Measurements from ENCODE around the gene GRM2.
"Not testable (repeated sequence)": the region's sequence is repeated elsewhere in the genome, so short reads cannot be mapped to it uniquely, and the experiment has no call there.

The GRM2 gene

DNA sequence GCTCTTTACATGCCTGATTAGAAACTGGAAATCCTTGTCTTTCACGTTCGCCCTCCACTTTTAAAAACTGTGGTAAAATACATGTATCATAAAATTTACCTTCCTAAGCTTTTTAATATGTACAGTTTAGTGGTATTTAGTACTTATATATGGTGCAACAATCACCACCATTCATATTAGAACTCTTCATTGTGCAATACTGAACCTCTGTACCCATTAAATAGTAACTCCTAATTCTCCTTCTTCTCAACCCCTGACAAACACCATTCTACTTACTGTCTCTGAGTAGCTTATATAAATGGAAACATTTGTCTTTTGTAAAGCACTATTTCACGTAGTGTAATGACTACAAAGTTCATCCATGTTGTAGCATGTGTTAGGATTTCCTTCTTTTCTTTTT, 28.2 kb downstream of the GRM2 start:
- Histone ChIP-seq H3K9ac (ENCODE audit: low read depth, low read length) (no peak overlapping the region), H3K36me3 (ENCODE audit: insufficient read depth, low read length) (no peaks in the 10 kb centered on the region), H3K4me1 (ENCODE audit: control insufficient read depth, insufficient read depth, low read length) (no peaks in the 10 kb centered on the region), H3K4me3 (ENCODE audit: low read length) (no peak overlapping the region), H3K9me3 (replicated peaks; ENCODE audit: low read length) (no peaks in the 10 kb centered on the region), H3K27me3 (ENCODE audit: control insufficient read depth, insufficient read depth, low read length) (peaks cover 40% of the 10 kb centered on the region), H3K4me2 (ENCODE audit: low read length) (no peak overlapping the region)

GRCh38 chr3:51735950-51736349, 29.1 kb downstream of the GRM2 start:
- H3K9me3 ChIP-seq (replicated peaks; ENCODE audit: low read length): no peaks in the 10 kb centered on the region
- peaks cover 38% of the 10 kb centered on the region for H3K27me3 ChIP-seq (ENCODE audit: control insufficient read depth, insufficient read depth, low read length)
- H3K4me3 ChIP-seq (ENCODE audit: low read length): no peak overlapping the region
- H3K9ac ChIP-seq (ENCODE audit: low read depth, low read length): no peak overlapping the region
- no peaks in the 10 kb centered on the region for H3K36me3 ChIP-seq (ENCODE audit: insufficient read depth, low read length)
- H3K4me2 ChIP-seq (ENCODE audit: low read length): no peak overlapping the region
- H3K4me1 ChIP-seq (ENCODE audit: control insufficient read depth, insufficient read depth, low read length): no peaks in the 10 kb centered on the region

DNA sequence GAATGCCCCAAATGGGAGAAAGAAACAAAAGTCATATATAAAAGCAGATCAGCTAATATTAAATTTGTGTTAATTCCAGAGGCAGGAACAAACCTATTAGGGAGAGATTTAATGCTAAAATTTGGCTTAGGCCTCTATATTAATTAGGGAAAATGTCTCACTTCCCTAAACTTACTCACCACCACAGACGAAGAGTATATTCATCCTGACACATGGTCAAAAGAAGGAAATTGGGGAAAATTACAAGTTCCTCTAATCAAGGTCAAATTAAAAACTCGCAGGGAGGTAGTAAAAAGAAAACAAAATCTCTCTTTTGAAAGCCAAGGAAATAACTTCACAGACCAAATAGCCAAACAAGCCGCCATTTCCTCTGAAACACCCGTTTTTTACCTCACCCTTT, 32.2 kb downstream of the GRM2 start:
- no peaks in the 10 kb centered on the region for H3K9me3 ChIP-seq (replicated peaks; ENCODE audit: low read length)
- H3K27me3 ChIP-seq (ENCODE audit: control insufficient read depth, insufficient read depth, low read length): peaks cover 38% of the 10 kb centered on the region
- H3K4me3 ChIP-seq (ENCODE audit: low read length): no peak overlapping the region

DNA sequence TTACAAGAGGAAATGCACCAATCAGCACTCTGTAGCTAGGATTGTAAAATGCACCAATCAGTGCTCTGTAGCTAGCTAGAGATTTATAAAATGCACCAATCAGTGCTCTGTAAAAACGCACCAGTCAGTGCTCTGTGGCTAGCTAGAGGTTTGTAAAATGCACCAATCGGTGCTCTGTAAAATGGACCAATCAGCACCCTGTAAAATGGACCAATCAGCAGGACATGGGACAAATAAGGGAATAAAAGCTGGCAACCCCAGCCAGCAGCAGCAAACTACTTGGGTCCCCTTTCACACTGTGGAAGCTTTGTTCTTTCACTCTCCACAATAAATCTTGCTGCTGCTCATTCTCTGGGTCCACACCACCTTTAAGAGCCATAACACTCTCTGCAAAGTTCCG, 35.5 kb downstream of the GRM2 start:
- H3K4me2 ChIP-seq (ENCODE audit: low read length); H3K4me1 ChIP-seq (ENCODE audit: control insufficient read depth, insufficient read depth, low read length); H3K9me3 ChIP-seq (replicated peaks; ENCODE audit: low read length); H3K9ac ChIP-seq (ENCODE audit: low read depth, low read length); H3K36me3 ChIP-seq (ENCODE audit: insufficient read depth, low read length); H3K4me3 ChIP-seq (ENCODE audit: low read length): not testable (repeated sequence)
- H3K27me3 ChIP-seq (ENCODE audit: control insufficient read depth, insufficient read depth, low read length): peaks cover 23% of the 10 kb centered on the region

More for the DNA sequence above, 32.2 kb downstream of the GRM2 start:
- H3K4me2 ChIP-seq (ENCODE audit: low read length): no peak overlapping the region
- H3K4me1 ChIP-seq (ENCODE audit: control insufficient read depth, insufficient read depth, low read length): no peaks in the 10 kb centered on the region
- H3K9ac ChIP-seq (ENCODE audit: low read depth, low read length): no peak overlapping the region
- no peaks in the 10 kb centered on the region for H3K36me3 ChIP-seq (ENCODE audit: insufficient read depth, low read length)

GRCh38 chr3:51742978-51743377, 36.1 kb downstream of the GRM2 start:
- not testable (repeated sequence) for H3K9me3 ChIP-seq (replicated peaks; ENCODE audit: low read length); H3K36me3 ChIP-seq (ENCODE audit: insufficient read depth, low read length); H3K9ac ChIP-seq (ENCODE audit: low read depth, low read length); H3K4me2 ChIP-seq (ENCODE audit: low read length); H3K4me3 ChIP-seq (ENCODE audit: low read length); H3K4me1 ChIP-seq (ENCODE audit: control insufficient read depth, insufficient read depth, low read length)
- peaks cover 21% of the 10 kb centered on the region for H3K27me3 ChIP-seq (ENCODE audit: control insufficient read depth, insufficient read depth, low read length)

- H3K4me3 ChIP-seq (ENCODE audit: low read length): no peak overlapping the region
- no peaks in the 10 kb centered on the region for H3K9me3 ChIP-seq (replicated peaks; ENCODE audit: low read length)
- no peaks in the 10 kb centered on the region for H3K4me1 ChIP-seq (ENCODE audit: control insufficient read depth, insufficient read depth, low read length)
- no peak overlapping the region for H3K4me2 ChIP-seq (ENCODE audit: low read length)
- H3K36me3 ChIP-seq (ENCODE audit: insufficient read depth, low read length): no peaks in the 10 kb centered on the region
- no peaks in the 10 kb centered on the region for H3K27me3 ChIP-seq (ENCODE audit: control insufficient read depth, insufficient read depth, low read length)
- no peak overlapping the region for H3K9ac ChIP-seq (ENCODE audit: low read depth, low read length)
These were observed 41.0 kb downstream of the GRM2 start for GRCh38 chr3:51747840-51748239.

- no peak overlapping the region for H3K4me2 ChIP-seq (ENCODE audit: low read length)
- H3K4me3 ChIP-seq (ENCODE audit: low read length): no peak overlapping the region
- no peaks in the 10 kb centered on the region for H3K27me3 ChIP-seq (ENCODE audit: control insufficient read depth, insufficient read depth, low read length)
- H3K4me1 ChIP-seq (ENCODE audit: control insufficient read depth, insufficient read depth, low read length): no peaks in the 10 kb centered on the region
- no peaks in the 10 kb centered on the region for H3K36me3 ChIP-seq (ENCODE audit: insufficient read depth, low read length)
- no peak overlapping the region for H3K9ac ChIP-seq (ENCODE audit: low read depth, low read length)
- no peaks in the 10 kb centered on the region for H3K9me3 ChIP-seq (replicated peaks; ENCODE audit: low read length)
These were observed 41.5 kb downstream of the GRM2 start for GRCh38 chr3:51748327-51748726.

DNA sequence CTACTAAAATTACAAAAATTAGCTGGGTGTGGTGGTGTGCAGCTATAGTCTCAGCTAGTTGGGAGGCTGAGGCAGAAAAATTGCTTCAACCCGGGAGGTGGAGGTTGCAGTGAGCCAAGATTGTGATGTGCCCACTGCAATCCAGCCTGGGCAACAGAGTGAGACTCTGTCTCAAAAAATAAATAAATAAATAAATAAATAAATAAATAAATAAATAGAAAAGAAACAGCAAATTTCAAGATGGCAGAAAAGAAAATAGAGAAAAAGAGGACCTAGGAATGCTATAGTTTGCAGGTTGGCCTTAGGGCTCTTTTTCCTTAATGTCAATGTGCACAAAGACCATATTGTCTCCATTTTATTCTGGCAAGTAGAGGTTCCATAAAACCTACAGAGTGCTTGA, 44.0 kb downstream of the GRM2 start:
- no peaks in the 10 kb centered on the region for H3K36me3 ChIP-seq (ENCODE audit: insufficient read depth, low read length)
- H3K9me3 ChIP-seq (replicated peaks; ENCODE audit: low read length): no peaks in the 10 kb centered on the region
- no peak overlapping the region for H3K4me3 ChIP-seq (ENCODE audit: low read length)
- no peaks in the 10 kb centered on the region for H3K27me3 ChIP-seq (ENCODE audit: control insufficient read depth, insufficient read depth, low read length)
- H3K4me2 ChIP-seq (ENCODE audit: low read length): no peak overlapping the region
- H3K4me1 ChIP-seq (ENCODE audit: control insufficient read depth, insufficient read depth, low read length): no peaks in the 10 kb centered on the region
- no peak overlapping the region for H3K9ac ChIP-seq (ENCODE audit: low read depth, low read length)

- no peaks in the 10 kb centered on the region for H3K36me3 ChIP-seq (ENCODE audit: insufficient read depth, low read length)
- H3K4me1 ChIP-seq (ENCODE audit: control insufficient read depth, insufficient read depth, low read length): no peaks in the 10 kb centered on the region
- H3K27me3 ChIP-seq (ENCODE audit: control insufficient read depth, insufficient read depth, low read length): no peaks in the 10 kb centered on the region
- no peak overlapping the region for H3K4me3 ChIP-seq (ENCODE audit: low read length)
- no peaks in the 10 kb centered on the region for H3K9me3 ChIP-seq (replicated peaks; ENCODE audit: low read length)
- no peak overlapping the region for H3K9ac ChIP-seq (ENCODE audit: low read depth, low read length)
- H3K4me2 ChIP-seq (ENCODE audit: low read length): no peak overlapping the region
These were observed 44.4 kb downstream of the GRM2 start for GRCh38 chr3:51751287-51751686.

DNA sequence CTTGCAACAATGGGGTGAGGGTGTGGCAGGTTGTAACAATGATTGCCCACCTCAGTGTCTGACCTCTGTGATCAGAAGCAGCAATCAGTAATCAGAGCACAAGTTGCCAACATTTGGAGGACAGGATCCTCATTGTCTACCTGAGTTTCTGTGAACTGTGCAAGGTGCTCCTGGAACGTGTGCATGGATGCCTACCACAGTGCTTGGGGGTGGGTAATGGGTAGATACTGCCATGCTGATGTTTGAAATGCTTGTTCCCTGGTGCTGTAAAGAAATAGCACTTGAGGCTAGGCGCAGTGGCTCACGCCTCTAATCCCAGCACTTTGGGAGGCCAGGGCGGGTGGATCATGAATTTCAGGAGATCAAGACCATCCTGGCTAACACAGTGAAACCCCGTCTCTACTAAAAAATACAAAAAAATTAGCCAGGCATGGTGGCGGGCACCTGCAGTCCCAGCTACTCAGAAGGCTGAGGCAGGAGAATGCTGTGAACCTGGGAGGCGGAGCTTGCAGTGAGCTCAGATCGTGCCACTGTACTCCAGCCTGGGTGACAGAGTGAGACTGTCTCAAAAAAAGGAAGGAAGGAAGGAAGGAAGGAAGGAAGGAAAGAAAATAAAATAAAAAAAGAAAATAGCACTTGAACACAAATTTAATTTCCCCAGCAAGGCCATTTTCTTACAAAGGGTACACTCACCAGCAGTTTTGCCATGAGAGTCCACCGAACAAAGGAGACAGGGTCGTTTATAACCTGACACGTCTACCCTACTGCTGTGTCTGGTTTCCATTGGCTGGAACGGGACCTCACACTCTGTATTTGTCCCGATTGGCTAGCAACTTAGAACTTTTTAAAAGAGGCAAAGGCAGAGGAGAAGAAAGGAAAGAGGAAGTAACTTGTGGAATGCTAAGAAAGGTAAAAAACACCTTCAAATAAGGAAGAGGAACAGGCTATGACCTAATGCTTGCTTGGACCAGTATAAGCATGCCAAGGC, 47.2 kb downstream of the GRM2 start:
- not testable (repeated sequence) for H3K27me3 ChIP-seq (ENCODE audit: control insufficient read depth, insufficient read depth, low read length); H3K9ac ChIP-seq (ENCODE audit: low read depth, low read length)

DNA sequence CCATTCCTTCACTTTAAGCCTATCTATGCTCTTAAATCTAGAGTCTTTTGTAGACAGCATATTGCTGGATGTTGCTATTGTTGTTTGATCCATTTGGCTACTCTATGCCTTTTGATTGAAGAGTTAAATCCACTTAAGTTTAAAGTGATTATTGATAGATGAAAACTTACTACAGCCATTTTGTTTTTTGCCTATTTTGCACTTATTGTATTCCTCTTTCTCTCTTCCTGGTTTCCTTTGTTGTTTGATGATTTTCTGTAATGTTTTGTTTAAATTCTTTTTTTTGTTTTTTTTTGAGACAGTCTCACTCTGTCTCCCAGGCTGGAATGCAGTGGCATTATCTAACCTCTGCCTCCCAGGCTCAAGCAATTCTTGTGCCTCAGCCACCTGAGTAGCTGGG, 52.3 kb downstream of the GRM2 start:
- H3K9ac ChIP-seq (ENCODE audit: low read depth, low read length): no peak overlapping the region
- H3K9me3 ChIP-seq (replicated peaks; ENCODE audit: low read length): no peaks in the 10 kb centered on the region

More for the DNA sequence above, 47.2 kb downstream of the GRM2 start:
- not testable (repeated sequence) for H3K4me1 ChIP-seq (ENCODE audit: control insufficient read depth, insufficient read depth, low read length); H3K36me3 ChIP-seq (ENCODE audit: insufficient read depth, low read length); H3K4me2 ChIP-seq (ENCODE audit: low read length); H3K9me3 ChIP-seq (replicated peaks; ENCODE audit: low read length); H3K4me3 ChIP-seq (ENCODE audit: low read length)

More for the DNA sequence above, 52.3 kb downstream of the GRM2 start:
- no peaks in the 10 kb centered on the region for H3K4me1 ChIP-seq (ENCODE audit: control insufficient read depth, insufficient read depth, low read length)
- H3K36me3 ChIP-seq (ENCODE audit: insufficient read depth, low read length): no peaks in the 10 kb centered on the region
- H3K4me3 ChIP-seq (ENCODE audit: low read length): no peak overlapping the region
- no peaks in the 10 kb centered on the region for H3K27me3 ChIP-seq (ENCODE audit: control insufficient read depth, insufficient read depth, low read length)
- no peak overlapping the region for H3K4me2 ChIP-seq (ENCODE audit: low read length)

Measured in skeletal muscle satellite cell (primary cell).